CD1c-positive myeloid dendritic cell (primary cell): ENCODE measurements around the gene DARS1.
"Not testable (repeated sequence)": the region's sequence is repeated elsewhere in the genome, so short reads cannot be mapped to it uniquely, and the experiment has no call there.

Source experiments
- DNase-seq: peaks from one replicate; pipeline ENCODE4 v3.0.0-alpha.2; 2016; ENCODE audit errors: extremely low spot score

DARS1 gene

GRCh38 chr2:135984199-135985017 is 1.0 kb downstream of the DARS1 start:
- peak; percentile 23 for DNase-seq

- DNase-seq, result no peak
Measured at GRCh38 chr2:135980434-135981079, 4.9 kb downstream of the DARS1 start.

DNA sequence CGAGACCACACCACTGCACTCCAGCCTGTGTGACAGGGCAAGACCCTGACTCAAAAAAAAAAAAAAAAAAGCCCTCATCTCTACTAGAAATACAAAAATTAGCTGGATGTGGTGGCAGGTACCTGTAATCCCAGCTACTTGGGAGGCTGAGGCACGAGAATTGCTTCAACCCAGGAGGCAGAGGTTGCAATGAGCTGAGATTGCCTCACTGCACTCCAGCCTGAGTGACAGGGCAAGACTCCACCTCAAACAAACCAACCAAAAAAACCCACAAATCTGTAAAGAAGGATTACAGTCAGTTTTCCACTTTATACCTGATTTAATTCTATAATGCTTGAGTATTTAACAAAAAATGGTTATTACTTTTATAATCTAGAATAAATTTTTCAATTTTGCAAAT is 9.7 kb downstream of the DARS1 start:
- DNase-seq, result no peak

DNA sequence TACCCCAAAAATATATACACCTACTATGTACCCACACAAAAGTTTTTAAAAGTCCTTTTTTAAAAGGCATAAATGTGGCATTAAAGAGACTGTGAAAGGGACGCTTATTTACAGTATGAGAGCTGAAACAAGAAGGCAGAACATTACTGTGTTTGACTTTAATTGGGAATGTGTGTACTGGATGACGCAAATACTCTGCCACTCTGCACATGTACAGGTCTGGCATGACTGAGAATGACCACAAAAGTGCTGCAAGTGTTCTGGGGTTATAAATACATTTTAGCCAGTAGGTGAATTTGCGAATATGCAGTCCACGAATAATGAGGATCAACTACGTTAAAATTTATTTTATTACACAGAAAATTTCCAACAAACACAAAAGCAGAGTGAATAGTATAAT is 11.4 kb downstream of the DARS1 start:
- no peak for DNase-seq

- DNase-seq, result no peak
Measured at GRCh38 chr2:135969655-135970387, 15.6 kb downstream of the DARS1 start.

DNA sequence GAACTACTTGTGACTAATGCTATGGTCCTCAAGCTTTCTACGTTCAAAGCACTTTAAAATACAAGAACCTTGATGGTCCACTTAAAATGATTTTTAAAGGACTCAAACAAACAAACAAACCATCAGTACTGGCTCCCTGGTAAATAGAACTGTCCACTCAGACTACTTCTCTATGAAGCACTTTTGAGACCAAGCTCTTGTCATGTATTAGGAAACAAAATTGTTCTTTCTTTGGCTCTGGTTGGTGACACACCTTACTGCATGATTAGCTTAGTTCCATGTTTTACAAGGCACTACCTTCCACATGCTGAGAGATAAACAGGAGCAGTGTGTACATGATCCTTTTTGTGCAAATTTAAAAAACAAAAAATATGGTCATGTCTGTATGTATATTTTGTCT is 19.7 kb downstream of the DARS1 start:
- DNase-seq, result no peak

DNA sequence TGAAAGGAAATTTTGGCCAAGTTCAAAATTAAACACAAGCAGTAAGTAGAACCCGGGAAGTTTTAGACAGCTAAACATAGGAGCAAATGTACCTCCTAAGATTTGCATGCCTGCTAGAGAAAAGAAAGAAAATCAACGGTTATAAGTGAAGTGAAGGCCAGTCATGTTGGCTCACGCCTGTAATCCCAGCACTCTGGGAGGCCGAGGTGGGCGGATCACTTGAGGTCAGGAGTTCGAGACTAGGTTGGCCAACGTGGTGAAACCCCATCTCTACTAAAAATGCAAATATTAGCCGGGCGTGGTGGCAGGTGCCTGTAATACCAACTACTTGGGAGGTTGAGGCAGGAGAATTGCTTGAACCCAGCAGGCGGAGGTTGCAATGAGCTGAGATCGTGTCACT is 21.0 kb downstream of the DARS1 start:
- not testable (repeated sequence) for DNase-seq

- no peak for DNase-seq
Measured at GRCh38 chr2:135963841-135964240, 21.6 kb downstream of the DARS1 start.

- DNase-seq, result no peak
Measured at GRCh38 chr2:135962366-135963123, 22.9 kb downstream of the DARS1 start.

DNA sequence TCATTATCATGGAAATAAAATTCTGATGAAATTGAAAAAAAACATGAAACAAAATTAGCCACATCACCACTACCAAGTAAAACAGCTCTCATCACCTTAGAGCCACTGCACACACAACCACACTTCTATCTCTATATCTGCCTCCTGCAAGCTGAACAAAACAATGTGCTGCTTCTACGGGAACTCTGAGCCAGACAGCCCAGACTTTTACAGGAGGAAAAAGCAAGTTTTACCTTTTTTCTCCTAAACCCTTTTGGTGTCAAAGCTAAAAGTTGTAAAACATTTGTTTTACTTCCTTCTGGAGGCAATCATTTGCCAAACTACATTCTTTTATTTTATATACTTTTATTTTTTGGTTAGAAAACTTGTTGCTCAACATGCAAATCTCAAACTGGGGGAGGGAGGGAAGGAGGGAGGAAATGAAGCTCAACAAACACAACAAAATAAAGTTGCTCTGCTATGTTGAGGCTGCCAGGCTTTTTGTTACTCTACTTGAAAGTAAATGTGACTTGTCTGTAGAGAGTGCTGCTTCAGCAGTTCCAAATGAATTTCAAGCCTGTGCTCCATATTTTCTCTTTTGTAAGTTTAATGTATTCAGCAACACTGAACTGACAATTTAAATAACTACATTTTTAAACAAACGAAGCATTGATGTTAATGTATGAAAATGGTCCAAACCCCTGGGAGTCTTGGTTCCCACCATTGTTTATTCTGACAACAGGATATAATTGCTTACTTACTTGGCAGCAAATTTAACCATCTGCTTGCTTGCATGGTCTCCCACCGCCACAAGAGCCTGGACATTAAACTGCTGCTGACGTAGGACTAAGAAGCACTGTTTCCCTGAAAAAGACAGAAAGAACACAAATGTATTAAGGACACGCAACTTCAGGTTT is 24.5 kb downstream of the DARS1 start:
- peak; percentile 50 for DNase-seq

DNA sequence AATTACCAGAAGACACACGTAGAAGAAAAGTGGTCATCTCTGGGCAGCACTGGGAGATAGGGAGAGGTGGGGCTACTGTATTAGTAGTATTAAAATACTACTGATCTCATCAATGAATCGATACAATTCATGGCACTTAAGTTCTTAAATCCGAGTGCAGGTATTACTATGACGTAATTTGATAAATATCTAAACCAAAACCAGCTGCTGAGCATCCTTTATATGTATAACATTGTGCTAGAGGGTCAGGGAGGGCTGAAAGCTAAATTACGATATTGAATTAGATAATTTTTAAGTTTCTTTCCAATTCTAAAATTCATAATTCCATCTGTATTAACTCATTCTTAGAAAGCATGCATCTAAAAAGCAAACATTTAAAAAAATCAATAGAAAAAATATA is 25.3 kb downstream of the DARS1 start:
- no peak for DNase-seq

GRCh38 chr2:135958927-135959326 is 26.5 kb downstream of the DARS1 start:
- not testable (repeated sequence) for DNase-seq

DNA sequence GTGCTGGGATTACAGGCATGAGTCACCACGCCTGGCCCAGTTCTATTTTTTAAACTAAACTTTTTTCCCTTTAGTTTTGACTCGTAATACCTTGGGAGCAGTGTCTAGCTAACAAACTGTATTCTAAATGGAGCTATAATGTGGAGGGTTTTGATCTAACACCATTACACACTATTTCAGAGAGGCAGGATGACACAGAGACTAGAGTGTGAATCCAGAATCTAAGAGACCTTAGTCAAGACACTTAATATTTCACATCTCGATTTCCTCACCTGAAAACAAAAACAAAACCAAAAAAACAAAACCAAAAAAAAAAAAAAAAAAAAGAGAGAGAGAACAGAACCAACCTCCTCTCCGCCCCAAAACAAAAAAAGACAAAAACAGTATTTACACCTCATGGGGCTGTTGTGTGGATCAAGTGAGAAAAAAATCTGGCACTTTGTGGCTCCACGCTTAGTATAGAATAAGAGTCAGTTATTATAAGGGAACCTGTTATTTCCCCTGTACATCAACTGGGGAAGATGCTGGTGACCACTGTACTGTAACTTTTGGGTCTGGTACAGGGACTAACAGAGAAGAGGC is 31.3 kb downstream of the DARS1 start:
- no peak for DNase-seq

GRCh38 chr2:135952891-135953290 is 32.5 kb downstream of the DARS1 start:
- no peak for DNase-seq

DNA sequence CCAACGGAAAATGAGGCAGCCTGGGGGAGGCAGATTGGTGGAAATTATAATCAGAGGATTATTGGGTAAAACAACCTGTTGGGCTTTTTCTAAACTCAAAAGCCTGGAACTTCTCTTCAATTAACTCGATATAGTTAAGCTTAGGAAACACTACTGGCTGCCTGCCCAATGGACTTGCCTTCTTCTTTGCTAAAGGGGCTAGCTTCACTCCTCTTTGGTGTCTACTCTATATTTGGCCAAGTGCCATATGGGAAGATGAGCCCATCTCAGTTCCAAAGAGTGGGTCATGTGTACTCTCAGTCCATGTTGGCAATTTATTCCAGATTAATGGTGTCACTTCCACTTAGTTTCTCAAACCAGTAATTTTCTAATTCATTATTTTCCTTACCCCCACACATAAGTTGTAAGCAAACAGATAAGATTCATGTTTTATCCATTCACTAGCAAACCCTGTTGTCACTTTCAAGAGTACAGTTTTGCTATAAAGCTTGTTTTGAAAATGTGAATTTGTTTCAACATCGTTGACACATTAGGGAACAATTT is 34.3 kb downstream of the DARS1 start:
- DNase-seq, result no peak

- DNase-seq, result no peak
Measured at GRCh38 chr2:135949451-135950234, 35.8 kb downstream of the DARS1 start.

DNA sequence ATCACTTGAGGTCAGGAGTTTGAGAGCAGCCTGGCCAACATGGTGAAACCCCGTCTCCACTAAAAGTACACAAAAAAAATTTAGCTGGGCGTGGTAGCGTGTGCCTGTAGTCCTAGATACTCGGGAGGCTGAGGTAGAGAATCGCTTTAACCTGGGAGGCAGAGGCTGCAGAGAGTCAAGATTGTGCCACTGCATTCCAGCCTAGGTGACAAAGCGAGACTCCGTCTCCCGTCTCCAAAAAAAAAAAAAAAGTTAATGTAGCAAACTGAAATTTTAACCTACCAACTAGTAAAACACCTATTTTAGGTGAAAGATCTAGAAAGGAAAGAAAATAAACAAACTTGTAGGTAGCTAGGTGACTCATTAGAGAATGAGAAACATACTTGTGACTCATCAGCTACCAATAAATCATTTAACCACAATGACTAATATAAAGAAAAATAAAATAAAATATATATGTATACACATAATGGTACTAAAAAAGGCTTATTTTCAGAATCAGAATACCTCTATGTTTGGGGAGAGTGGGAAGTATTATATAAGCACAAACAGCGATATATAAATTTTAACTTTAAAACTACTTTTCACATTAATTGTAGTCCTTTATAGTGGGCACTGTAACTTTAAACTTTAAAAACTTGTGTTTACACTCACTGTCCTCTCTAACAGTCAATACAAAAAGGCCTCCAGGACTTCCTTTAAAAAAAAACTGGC is 36.6 kb downstream of the DARS1 start:
- peak; percentile 21 for DNase-seq

DNA sequence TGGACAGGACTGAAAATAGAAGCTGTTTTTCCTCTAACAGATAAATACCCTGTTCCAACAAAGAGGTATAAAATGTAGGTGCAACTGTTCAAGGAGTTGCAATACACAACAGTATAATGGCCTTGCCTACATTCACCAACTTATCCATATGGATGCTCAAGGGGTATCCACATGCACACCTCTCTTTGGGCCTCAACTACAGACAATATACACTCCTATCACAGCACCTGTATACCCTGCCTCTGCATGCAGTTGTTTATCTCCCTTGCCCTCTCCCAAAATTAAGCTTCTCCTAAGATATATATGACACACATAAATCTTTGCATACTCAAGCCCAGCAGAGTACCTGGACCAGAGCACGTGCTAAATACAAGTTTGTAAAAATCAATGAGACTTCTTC is 37.3 kb downstream of the DARS1 start:
- no peak for DNase-seq

DNA sequence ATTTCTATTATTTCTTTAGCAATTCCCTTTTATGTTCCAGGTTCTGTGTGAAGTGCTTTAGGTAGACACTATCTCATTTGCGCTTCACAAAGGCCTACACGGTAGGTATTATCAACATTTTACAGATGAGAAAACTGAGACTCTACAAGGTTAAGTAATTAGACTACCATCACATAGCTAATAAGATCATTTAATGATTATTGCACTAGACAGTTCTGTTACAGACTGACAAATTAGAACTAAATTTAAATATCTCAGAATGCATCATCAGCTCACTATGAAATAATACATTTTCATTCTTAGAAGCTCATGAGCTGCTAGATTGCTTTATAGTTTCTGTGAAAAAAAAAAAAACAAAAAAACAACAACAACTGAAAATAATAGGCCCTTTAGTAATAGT is 37.9 kb downstream of the DARS1 start:
- DNase-seq, result no peak
